GM20000 (cell line): ENCODE measurements around the gene TMEM154.

Source experiments
- DNase-seq: peaks from one replicate; pipeline ENCODE4 v3.0.0; 2012; ENCODE audit warnings: low spot score
- TF ChIP-seq, protein P1 (sequence below): IDR thresholded peaks from 2 replicates; pipeline ENCODE4 v1.5.1; 2012; ENCODE audit warnings: mild to moderate bottlenecking, control low read depth; ENCODE audit errors: extremely low read depth, missing control alignments

Gene TMEM154

DNA sequence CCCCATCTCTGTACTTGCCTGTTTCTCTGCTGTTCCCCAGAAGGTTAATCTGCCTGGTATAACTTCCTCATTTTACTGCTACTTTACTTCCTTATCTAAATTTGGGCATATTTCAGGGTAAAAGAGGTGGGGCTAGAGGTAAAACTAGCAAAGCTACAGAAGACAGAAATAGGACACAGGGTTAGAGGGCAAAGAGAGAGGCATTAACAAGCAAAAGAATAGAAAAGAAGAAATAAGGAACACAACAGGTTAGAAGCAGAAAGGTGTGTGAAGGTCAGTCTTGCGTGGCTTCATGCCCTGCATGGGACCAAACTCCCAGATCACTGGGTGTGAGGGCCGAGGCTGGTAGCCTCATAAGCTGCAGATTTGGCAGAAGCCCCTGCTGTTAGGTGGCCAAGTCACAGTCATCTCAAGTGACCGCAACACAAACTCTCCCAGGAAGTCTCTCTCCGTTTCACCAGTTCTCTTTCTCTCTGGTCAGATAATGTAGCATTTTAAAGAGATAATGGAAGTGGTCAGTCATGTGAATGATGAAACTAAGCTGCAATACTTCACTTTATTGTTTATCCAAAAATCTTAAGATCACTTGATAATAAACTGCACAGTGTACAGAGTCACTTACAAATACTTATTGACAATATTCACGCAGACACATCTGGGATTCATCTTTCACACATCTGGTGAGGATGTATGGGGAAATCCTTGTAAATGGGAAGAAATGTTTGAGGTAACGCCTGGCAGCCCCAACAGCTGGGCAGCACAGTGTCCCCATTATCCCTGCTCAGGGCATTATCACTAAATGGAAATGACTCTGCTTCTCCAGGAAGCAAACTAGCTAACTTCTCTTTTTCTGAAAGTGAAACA lies 16.4 kb downstream of the TMEM154 start:
- peak; percentile 59 for DNase-seq
- TF ChIP-seq, protein P1, sequence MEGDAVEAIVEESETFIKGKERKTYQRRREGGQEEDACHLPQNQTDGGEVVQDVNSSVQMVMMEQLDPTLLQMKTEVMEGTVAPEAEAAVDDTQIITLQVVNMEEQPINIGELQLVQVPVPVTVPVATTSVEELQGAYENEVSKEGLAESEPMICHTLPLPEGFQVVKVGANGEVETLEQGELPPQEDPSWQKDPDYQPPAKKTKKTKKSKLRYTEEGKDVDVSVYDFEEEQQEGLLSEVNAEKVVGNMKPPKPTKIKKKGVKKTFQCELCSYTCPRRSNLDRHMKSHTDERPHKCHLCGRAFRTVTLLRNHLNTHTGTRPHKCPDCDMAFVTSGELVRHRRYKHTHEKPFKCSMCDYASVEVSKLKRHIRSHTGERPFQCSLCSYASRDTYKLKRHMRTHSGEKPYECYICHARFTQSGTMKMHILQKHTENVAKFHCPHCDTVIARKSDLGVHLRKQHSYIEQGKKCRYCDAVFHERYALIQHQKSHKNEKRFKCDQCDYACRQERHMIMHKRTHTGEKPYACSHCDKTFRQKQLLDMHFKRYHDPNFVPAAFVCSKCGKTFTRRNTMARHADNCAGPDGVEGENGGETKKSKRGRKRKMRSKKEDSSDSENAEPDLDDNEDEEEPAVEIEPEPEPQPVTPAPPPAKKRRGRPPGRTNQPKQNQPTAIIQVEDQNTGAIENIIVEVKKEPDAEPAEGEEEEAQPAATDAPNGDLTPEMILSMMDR: no peak

DNA sequence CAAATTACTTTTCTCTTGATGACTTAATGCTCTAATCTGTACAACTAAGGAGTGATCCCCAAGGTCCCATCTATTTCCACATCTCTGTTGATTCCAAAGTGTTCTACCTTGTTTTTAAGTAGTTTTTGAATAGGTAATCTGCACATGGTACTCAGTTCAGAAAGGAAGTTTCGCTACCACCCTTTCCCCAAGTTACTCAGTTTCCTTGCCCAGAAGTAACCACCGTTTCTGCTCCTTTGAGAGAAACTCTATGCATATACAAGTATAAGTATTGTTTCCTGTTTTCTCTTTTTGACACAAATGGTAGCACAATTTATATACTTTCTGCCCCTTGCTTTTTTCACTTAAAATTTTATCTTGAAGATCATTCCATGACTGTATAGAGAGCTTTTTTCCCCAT lies 18.1 kb downstream of the TMEM154 start:
- TF ChIP-seq, protein P1: no peak
- no peak for DNase-seq

- TF ChIP-seq, protein P1: no peak
- DNase-seq: no peak
Measured at GRCh38 chr4:152660526-152660925, 19.3 kb downstream of the TMEM154 start.

- DNase-seq: no peak
- TF ChIP-seq, protein P1: no peak
Measured at GRCh38 chr4:152659806-152660205, 20.0 kb downstream of the TMEM154 start.

GRCh38 chr4:152657657-152658056 lies 22.1 kb downstream of the TMEM154 start:
- TF ChIP-seq, protein P1: no peak

DNA sequence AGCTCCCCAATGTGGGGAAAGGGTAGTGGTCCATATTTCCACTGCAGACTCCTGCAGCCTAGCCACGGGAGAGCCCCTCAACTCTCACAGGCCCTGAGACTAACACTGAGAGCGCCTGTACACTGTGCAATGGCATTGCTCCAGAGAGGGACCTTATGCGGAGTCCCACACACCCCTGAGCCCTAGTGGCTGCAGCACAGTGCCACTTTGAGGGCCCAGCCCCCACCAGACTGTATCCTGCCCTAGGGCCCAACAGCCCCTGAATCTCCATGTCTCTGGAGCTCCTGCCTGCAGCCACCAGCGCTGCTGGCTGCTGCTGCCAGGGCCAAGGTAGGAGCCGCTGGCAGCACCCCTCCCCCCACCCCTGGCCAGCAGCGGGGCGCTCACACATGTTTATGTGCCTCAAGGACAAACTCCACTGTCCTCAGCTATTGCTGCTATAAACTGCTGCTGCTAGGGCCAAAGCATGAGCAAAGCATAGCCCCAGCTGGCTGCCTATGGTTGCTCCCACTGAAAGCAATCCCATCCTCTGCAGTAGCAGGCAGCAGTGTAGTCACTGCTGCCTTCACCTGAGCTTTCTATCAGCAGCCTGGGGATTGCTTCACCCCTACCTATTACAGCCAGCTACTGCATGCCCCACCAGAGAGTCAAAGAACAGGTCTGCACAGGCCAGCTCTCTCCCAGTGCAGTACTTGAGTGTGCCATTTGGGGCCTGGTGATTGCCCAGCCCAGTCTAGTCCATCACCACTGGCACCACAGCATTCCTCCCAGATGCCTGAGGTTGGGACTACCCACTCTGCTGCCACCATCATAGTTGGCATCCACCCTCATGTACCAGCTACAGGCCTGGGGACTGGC lies 24.3 kb downstream of the TMEM154 start:
- no peak for DNase-seq
- TF ChIP-seq, protein P1: no peak

More at GRCh38 chr4:152657657-152658056, 22.1 kb downstream of the TMEM154 start:
- no peak for DNase-seq

DNA sequence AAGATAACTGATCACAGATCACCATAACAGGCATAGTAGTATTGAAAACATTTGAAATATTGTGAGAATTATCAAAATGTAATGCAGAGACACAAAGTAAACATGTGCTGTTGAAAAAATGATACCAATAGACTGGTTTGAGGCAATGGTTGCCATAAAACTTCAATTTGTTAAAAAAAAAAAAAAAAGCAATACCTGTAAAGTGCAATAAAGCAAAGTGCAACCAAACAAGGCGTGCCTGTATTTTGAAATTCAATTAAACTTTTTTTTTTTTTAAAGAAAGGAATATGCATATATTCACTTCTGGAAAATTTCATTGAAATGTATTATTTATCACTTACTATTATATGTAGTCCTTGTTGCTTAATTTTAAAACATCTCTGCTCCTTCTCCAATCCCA lies 27.7 kb downstream of the TMEM154 start:
- TF ChIP-seq, protein P1: no peak
- DNase-seq: no peak
